Raji (cell line): ENCODE results near the gene CRADD.

Source experiments
- POLR2A ChIP-seq: IDR thresholded peaks from 2 replicates; pipeline ENCODE4 v1.6.1; 2011; ENCODE audit warnings: low read depth, low read length, control low read depth; ENCODE audit not compliant: insufficient read depth

The CRADD gene

DNA sequence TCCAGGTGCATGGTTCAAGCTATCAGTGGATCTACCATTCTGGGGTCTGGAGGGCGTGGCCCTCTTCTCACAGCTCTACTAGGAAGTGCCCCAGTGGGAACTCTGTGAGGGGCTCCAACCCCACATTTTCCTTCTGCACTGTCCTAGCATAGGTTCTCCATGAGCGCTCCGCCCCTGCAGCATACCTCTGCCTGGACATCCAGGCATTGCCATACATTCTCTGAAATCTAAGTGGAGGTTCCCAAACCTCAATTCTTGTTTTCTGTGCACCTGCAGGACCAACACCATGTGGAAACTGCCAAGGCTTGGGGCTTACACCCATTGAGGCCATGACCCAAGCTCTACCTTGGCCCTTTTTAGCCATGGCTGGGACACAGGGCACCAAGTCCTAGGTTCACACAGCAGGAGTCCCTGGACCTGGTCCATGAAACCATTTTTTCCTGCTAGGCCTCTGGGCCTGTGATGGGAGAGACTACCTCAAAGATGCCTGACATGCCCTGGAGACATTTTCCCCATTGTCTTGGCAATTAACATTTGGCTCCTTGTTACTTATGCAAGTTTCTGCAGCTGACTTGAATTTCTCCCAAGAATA lies 76.8 kb downstream of the CRADD start:
- TF ChIP-seq POLR2A = no peak

DNA sequence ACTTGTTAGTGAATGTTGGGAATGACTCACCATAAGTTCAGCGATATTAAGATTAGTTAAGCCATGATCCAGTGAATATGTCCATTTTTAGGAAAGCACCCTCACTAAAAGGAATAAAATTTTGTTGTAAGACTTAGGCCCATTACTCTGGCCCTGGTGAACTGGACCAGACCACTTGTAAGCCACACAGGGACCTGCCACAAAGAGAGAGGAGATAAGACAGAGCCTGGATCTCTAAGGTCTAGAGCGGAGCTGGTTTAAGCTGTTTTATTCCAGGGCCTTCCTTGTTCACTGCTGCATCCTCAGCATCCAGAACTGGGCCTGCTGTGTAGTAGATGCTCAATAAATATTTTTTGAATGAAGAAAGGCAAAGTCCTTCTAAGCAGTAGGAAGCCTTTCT lies 79.1 kb downstream of the CRADD start:
- no peak for TF ChIP-seq POLR2A

DNA sequence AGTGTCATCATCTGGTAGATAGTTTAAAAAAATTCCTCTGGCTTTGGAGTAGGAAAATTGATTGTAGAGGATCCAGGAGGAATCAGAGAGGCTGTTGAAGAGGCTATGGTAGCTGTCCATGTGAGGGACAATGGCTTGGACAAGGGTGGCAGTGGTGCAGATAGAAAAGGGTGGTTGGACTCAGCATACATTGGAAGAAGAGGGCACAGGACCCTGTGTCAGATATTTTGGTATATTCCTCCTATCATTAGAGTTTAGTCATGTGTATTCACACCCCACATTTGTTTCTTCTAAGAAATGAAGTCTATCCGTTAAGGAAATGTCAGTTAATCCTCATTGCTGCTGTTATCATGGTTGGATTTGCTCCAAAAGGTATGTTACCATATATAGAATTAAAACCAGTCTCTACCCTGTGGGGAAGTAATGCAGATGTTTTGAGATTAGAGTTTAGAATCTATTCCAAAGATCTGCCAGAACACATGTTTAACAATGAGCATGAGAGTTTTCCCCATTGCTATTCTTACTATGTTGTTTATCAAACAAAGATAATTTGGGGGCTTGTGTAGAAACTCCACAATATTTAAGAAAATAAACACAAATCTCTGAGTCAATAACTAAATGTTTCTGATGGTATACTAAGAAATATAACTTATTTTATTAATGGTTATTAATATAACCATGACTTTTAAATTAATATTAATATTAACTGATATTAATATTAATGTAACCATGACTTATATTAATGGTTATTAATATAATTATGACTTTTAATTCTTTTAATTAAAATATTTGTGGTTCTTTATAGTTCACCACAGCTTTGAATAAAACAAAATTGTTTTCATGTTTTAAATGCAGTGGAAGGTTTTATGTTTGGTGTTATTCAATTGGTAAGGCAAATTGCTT lies 80.9 kb downstream of the CRADD start:
- no peak for TF ChIP-seq POLR2A

DNA sequence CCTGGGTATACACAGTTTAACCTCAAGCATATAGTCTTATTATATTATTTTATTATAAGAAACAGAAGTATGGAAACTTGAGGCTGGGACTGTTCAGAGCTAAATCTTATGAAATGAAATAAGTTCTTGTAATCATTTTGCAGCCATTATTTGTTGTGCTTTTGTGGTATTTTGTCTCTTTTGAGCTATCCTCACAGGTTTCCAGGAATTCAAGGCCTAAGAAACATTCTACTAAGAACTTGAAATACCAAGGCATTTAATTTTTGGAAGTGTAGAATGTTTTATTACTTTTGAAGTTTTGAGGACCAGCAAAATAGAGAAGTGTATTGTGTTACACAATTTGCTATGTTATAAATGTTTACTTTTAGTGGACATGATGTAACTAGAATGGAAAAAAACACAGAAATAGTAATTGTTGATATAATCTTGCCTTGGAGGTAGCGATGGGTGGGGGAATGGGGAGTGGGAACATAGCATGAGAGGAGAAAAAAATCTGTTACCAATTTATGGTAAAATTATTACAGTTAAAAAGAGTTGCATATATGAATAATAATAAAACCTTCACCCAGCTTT lies 81.7 kb downstream of the CRADD start:
- no peak for TF ChIP-seq POLR2A

DNA sequence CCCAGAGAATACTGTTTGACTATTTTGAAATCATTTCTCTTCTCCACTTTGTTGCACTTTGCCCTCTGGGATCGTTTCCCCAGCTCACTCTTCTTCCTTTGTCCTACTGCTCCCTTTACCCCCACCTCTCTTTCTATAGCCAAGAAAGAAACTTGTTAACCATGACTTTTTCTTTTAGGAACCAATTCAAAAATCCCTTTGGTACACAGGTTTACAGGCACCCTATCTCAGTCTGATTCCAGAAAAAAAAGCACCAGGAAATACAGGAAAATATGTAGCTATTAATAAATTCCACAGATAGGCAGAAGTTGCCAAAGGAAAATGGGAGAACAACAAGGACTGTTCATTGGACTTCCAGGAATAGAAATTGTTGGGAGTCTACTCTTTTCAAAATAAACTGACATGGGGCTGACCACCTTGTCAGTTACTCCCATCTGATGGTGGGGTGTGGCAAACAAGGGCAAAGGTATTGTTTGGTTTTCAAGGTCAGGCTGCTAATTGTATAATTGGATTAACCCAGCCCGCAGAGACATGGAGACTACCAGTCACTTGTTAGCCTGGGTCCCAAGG lies 82.4 kb downstream of the CRADD start:
- TF ChIP-seq POLR2A = no peak

DNA sequence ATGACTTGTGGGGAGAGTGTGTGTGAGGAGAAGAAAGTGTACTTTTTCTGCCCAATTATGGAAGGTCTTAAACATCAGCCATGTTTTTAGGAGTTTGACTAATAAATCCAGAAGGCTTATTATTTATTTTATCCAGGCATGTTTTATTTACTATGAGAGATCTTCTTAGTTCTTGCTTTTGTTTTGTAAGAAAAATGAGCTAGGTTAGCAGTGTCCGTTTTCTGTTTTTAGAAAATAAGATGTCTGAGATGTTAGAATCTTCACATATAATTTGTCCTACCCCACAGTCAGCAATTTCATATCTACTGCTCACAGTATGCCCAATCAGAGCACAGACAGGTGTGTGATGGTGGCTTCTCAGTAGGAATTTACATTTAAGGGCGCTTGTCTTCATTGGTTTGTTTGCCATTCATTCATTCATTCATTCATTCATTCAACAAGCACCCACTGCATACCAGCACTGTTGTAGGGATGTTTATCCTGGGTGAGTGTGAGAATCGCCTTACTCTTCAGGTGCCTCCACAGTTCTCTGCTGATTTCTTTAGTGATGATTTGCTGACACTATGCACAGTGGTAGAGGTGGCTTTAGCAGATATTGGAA lies 83.2 kb downstream of the CRADD start:
- no peak for TF ChIP-seq POLR2A

DNA sequence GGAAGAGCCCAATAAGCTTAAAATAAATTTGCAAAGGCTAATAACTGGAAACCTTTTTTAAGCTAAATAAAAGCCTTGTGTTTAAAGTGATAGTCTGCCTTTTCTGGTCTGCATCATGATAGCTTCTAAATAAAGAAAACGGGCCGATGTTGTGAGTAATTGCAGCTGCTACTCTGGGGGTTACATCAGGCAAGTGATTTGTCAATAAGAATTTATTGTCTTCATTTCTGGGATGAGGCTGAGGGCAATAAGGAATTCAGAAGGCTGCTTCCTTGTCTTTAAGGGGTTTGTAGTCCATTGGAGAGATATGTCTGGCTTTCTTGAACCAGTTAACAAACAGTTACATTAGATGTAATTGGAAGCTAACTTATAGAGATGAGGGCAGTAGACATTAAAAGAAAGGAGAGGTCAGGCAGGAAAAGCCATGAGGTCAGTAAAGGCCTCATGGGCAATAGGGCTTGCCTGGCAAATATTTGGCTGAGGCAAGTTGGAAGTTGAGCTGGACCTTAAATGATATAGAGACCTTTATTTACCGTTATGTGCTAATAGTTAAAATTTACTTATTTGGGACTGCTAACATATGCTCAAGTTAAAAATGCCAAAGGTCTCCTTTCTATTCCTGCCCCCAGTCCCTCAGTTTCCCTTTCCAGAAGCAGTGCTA lies 85.0 kb downstream of the CRADD start:
- TF ChIP-seq POLR2A = no peak

DNA sequence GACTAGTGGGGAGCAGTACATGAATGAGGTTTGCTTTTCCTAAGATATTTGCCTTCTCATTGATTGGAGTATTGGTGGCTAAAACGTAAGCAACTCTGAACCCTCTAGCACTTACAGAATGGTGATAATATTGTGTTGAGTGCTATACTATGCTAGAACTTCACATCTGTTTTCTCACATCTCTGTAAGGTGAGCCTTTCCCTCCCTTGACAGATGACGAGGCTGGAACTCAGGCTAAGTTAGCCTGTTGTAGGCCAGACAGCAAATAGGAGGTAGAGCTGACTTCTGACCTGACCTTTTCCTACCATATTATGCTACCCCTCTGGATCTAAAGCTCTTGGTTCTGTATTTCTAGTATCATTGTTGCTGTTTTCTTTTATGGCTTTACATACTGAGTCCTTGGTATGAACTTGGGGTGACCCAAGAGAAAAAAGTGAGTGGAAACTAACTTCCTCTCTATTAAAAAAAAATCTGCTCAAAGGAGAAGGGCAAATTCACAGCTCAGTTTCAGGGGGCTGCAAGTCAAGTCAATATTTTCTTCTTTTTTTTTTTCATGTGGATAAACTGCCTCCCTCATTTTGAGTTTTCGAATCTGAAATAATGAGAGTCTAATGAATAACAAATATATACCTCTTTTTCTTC lies 85.9 kb downstream of the CRADD start:
- no peak for TF ChIP-seq POLR2A

DNA sequence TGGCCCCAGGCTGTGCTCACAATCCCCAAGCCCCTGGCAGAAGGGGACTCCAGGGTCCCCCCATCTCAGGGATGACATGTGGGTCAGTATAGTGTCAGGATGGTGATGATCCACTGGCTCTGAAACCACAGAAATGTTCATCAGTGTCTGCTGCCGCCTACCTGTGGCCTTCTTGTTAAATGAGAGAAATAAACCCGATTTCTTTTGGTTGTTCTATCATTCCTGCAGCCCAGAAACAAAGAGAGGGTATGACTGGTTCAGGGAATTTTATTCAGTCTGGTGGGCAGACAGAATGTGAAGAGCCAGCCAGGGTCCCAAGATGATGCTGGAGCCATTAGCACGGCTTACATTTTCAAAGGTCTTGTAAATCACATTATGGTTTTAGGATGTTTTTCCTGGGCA lies 86.6 kb downstream of the CRADD start:
- TF ChIP-seq POLR2A = no peak

DNA sequence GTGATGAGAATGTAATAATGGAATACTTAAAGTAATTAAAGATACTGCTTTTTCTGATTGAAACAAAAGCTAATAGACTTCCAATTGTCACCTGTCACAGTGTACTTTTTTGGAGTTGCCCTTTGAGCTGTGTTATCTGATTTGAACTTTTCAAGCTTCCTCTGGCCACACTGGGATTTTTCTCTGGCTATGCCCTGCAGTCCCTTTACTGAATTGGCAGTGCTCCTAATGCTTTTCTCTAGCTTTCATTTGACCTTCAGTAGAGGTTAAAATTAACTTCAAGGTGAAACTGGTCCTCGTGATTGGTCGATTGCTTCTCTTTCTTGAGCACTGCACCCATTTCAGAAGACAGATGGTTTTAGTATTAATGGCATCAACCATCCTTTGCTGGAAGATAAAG lies 89.2 kb downstream of the CRADD start:
- no peak for TF ChIP-seq POLR2A

DNA sequence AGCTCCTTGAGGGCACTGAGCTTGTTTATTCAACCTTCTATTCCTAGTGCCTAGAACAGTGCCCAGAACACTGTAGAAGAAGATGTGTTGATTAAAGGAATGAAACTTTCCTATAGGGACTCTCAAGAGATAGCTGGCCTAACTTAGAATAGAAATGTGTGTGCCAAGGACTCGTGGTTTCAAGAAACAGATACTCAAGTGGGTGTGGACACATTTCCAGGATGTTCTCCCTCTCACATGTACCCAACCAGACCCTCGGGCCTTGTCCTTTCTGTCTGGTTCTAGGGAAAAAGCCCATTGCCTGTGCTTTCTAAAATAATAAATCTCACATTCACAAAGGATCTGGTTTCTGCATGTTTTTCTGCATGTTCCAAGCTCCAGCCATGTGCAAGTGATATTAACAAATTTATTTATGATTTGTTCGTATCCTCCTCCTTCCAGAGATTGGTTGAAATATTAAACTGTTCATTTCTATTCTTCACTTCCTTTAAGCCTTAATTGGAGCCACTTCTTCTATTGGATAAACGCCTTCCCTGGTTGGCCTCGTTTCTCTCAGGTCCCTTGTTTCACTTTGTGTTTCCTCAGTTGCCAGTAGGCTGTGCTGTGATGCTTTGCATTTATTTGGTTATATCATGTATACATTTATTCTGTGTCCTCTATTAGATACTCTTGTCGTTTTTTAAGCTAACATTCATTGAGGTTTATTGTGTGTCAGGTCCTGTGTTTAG lies 89.8 kb downstream of the CRADD start:
- TF ChIP-seq POLR2A = no peak

DNA sequence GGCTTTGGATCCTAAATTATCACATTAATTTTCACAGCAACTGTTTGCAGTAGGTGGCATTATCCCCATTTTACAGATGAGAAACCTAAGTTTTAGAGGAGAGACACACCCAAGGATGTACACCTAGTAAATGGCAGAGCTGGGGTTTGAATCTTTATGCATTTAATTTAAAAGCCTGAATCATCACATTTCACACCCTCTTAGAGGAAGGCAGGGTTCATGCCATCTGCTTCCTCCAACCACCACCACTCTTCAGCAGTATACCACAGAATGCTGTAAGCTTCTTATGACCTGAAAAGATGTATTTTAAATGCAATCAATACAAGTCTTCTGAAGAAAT lies 90.3 kb downstream of the CRADD start:
- no peak for TF ChIP-seq POLR2A

DNA sequence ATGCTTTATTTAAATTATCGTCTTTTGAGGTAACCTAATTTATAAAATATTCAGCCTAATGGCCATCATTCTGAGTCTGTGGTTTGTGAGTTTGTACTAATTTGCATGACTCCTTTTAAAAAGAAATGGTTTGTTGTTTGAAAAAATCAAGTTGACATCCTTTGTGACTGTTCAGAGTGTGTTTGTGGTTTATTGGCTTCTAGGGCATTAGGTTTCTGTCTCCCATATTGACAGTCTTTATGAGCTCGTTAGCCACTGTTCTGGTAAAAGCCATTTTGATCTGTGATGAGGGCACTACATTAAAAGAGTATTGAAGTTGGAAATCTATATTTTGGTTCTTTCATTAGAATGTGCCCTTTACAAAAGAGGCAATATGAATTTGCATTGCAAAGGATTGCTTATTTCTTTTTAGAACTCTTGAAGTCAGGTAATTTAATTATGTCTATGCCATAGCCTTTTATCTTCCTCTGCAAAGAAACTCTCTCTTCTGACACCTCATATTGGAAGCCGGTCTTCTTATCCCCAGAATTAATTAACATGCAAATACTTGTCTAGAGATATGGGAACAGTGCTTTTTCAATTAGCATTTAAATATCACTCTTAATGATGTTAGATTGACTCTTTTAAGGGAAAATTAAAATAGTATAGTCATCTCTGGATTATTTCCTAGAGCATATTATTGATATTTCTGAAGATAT lies 95.0 kb downstream of the CRADD start:
- no peak for TF ChIP-seq POLR2A
